ENCODE results near the gene HFE.
A peak's percentile ranks its signal among the peaks of the same experiment; 100 is the strongest.
"Not testable (repeated sequence)": the region's sequence is repeated elsewhere in the genome, so short reads cannot be mapped to it uniquely, and the experiment has no call there.

The HFE gene, protein sequence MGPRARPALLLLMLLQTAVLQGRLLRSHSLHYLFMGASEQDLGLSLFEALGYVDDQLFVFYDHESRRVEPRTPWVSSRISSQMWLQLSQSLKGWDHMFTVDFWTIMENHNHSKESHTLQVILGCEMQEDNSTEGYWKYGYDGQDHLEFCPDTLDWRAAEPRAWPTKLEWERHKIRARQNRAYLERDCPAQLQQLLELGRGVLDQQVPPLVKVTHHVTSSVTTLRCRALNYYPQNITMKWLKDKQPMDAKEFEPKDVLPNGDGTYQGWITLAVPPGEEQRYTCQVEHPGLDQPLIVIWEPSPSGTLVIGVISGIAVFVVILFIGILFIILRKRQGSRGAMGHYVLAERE

GRCh38 chr6:26087284-26088115 is at the start of gene HFE:
Gene HFE, plus strand, starts transcription at chr6:26087429. Its CDS starts 12 bp downstream, at chr6:26087441.
- peak; percentile 53 for DNase-seq (ENCODE audit: low read depth, low spot score)

DNA sequence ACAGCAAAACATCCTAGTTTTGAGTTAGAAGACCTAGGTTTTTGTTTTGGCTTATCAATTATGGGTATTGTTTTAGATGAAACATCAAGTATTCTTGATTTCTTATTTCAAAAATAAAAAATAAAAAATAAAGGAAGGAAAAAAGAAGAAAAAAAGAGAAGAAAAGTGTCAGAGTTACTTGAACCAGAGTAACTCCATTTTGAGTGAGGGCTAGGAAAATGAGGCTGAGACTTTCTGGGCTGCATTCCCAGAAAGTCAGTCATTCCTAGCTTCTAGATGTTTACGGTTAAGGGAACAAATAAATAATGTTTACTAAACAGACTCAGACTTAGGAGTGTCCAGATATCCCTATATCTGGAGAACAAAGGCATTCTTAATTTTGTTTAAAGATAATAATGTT is 45.3 kb upstream of the HFE start:
- no peak for DNase-seq (ENCODE audit: low read depth, low spot score)

GRCh38 chr6:26043384-26044139 is 43.7 kb upstream of the HFE start:
- peak; percentile 93 for DNase-seq (ENCODE audit: low read depth, low spot score)

GRCh38 chr6:26044140-26045064 is 42.8 kb upstream of the HFE start:
- DNase-seq (ENCODE audit: low read depth, low spot score): peak; percentile 70

- peak; percentile 94 for DNase-seq (ENCODE audit: low read depth, low spot score)
These were observed 41.9 kb upstream of the HFE start for GRCh38 chr6:26045065-26045927.

DNA sequence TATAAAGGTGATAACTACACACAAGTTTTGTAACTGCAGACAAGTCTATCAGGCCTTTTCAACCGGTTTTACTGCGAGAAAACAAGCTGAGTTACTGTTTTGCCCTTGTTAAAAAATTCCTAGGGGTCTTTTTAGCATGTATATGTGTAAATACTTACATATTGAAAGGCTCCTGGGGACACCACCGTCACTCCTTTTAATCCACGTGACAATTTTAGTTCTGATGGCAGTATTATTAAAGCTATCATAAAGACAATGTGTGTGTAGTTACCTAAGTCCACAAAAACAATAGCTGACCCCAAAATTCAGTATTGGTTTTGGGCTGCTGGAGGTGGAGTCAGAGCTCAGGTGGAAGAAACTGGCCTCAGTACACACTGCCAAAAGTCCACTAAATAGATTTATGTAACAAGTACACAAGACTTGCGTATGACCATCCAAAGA is 41.3 kb upstream of the HFE start:
- peak; percentile 54 for DNase-seq (ENCODE audit: low read depth, low spot score)

- not testable (repeated sequence) for DNase-seq (ENCODE audit: low read depth, low spot score)
These were observed 39.9 kb upstream of the HFE start for GRCh38 chr6:26047329-26047728.

- DNase-seq (ENCODE audit: low read depth, low spot score): no peak
These were observed 38.6 kb upstream of the HFE start for GRCh38 chr6:26048590-26048989.

DNA sequence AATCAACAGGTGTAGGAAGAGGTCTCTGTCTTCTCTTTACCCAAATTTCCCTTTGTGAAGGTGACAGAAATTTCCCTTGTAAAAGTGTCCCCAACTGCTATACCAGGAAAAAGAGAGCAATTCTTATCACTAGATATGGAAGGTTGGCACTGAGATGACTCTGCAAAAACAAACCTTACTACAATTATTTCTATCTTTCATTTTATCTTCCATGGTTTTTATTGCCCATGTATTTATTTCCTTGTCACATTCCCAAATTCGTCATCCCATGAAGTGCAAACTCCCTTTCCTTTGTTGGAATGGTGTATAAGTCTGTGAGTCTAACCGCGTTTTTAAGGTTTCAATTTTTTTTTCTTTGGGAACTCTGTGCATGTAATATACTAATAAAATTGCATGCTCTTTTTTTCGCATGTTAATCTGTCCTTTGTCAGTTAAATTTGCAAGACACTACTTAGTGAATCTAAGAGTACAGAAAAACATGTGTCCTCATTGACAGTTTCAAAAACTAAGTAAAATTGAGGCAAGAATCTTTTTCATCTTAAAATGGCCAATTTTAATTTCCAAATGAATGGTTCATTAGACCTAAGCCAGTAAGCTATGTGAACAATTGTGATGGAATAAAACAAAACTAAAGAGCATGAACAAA is 35.4 kb upstream of the HFE start:
- DNase-seq (ENCODE audit: low read depth, low spot score): no peak

GRCh38 chr6:26052762-26053250 is 34.4 kb upstream of the HFE start:
- DNase-seq (ENCODE audit: low read depth, low spot score): peak; percentile 49

DNA sequence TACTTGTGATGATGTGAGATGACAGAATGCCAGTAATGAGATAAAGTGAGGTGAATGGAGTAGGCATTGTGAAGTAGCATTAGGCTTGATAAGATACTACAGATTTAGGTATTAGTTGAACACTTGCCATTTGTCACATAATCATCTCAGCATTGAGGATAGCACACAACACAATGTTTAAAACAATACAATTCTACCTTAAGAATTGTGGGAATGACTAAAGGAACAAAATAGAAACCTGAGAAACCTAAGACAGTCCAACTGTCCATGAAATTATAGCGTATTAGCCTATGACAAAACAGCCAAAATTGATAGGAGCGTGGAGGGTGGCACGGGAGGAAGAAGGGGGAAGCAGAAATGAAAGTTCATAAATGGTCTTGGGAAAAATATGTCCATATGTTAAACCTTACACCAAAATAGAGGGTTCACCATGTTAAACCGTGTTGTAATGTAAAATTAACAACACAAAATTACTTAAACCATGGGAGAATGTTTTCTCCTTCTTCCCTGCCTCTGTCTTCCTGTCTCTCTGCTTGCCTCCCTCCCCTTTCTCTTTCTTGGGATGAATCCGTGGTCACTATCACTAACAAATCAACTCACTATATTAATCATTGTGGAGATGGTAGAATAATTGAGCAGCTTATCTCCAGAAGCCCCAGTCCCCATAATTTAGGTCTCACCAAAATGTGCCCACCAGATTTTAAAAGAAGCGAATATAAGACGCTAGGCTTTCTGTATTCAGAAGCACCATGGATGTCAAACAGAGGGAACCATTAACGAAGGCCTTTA is 33.0 kb upstream of the HFE start:
- DNase-seq (ENCODE audit: low read depth, low spot score): peak; percentile 41

DNA sequence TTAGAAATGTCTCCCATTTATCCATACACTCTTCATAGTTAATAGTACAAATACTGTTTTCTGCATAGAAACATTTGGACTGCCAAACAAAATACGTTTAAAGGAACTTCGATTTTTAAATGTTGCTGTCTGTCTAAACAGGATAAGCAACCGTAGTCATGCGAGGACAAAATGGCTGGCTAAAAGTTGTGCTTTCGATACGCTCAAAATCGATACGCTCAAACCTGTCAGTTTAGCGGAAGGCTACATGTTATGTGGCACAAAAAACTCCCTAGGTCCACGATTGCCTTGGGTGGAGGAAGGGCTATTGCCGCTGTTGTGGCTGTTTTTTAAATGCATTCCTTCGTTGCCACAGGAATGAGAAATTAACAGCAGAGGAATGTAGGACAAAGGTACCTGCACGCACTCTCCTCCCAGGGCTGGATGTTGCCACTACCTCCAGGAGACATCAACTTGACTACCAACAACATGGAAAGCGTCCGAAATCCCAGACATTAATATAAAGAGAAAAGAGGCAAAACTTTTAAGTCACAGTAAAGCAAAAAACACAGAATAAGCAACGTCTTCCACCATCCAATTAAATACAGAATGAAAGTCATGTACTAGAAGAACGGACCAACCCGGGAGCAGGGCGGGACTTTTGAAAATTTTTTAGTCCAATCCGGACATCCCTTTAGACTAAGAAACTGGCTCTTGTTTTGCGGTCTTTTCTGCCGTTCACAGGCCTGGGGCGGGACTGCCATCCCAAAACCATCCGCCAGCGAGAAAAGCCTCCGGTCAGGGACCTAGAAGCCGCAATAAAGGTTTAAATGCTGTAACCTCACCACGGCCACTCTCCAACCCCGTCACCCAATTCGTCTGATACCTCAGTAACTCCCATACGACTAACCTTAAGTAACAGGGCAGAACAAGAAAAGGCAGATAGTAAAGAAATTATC is 32.2 kb upstream of the HFE start:
- peak; percentile 93 for DNase-seq (ENCODE audit: low read depth, low spot score)

- peak; percentile 94 for DNase-seq (ENCODE audit: low read depth, low spot score)
These were observed 31.3 kb upstream of the HFE start for GRCh38 chr6:26055719-26056582.

- DNase-seq (ENCODE audit: low read depth, low spot score): peak; percentile 69
These were observed 30.5 kb upstream of the HFE start for GRCh38 chr6:26056583-26057350.

DNA sequence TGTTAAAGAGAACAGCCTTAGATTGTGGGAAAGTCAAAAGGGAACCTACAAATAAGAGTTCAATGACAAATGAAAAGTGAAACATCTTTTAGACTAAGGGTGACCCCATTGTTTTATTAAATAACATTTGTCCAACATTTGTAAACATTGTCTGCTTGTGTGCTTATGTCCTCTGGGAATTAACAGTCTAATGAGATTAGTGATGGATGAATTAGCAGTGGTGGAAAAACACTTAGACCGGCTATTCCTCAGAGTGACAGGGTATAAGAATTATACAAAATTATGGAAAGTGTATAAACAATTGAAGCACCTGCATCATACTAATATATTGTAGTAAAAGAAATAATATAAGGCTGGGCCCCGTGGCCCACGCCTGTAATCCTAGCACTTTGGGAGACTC is 29.3 kb upstream of the HFE start:
- no peak for DNase-seq (ENCODE audit: low read depth, low spot score)

Data from ELF-1 (cell line).